Measurements from ENCODE around the gene SH3PXD2B. TPM values are rescaled to one million over a fixed set of nuclear protein-coding genes. Genes with fewer than 3 reads are reported as not detected.

SH3PXD2B gene
- polyA plus RNA-seq, 1 donor = 11.0 TPM

DNA sequence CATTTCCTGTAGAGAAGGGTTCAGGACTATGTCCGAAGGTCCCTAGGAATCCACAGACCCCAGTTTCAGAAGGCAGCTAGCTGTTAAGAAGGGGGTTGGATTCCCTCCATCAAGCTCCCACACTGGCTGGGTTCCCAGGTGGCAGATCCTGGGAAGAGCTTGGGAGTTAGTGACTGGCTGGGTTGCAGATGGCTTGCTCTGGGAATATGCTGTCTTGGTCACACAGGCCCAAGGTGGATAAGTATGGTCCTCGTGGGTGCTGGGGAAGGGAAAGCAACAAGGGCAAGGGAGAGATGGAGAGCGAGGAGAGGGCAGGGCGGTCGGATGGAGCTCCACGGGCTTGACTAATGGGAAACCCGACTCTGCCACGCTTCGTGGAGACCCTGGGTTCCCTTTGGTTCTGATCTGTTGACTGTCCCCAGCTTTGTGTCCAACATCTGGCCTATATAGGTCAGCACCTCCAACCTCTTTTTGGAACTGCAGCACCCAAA, 17.4 kb downstream of the SH3PXD2B start:
- no peak overlapping the region for H3K27ac ChIP-seq (ENCODE audit: low read length)
- DNase-seq = no peak
- peaks cover 8% of the 10 kb centered on the region for H3K36me3 ChIP-seq (ENCODE audit: control insufficient read depth, insufficient read depth, low read length)
- 100% methylated on average over 1 of the region's 9 CpGs for WGBS (ENCODE audit: insufficient coverage, low lambda C conversion rate)
- peaks cover 15% of the 10 kb centered on the region for H3K4me1 ChIP-seq (ENCODE audit: control insufficient read depth, insufficient read depth, low read length)
- H3K9me3 ChIP-seq (ENCODE audit: control insufficient read depth, low read depth, low read length) = peaks cover 2% of the 10 kb centered on the region
- no peaks in the 10 kb centered on the region for H3K27me3 ChIP-seq (ENCODE audit: control insufficient read depth, insufficient read depth, low read length)
- no peak overlapping the region for H3K4me3 ChIP-seq (ENCODE audit: low read length)

DNA sequence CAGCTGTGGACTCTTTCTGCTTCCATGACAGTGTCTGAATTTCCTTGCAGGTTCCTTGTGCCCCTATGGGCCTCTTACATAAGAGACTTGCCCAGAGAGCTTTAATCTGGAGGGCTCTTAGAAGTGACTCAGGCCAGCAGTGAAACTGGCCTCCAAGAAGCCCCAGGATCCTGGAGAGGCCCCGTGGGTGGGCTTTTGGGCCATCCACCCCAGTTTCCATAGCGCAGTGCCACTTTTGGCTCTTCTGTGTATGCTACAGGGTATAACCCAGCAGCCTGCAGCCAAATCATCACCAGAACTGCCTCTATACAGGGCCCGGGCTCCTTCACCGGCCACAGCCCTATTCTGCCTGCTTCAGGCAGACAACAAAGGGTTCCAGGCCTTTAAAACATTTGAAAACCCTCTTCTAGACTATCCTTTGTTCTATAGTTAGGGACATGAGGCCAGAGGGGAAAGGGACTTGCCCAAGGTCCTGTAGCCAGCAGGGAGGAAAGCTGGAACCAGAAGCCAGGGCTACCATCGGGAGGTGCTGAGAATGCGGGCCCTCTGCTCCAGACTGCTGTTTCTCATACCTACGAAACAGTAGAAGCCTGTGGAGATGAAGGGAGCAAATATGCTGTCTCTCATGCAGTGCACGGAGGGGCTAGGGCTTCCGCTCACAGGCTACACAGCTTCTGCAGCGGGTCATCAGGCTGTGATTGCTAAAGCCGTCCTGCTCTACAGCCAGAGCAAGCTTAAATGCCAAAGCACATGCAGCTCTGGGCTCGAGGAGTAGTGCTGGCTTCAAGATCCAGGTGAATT, 18.0 kb downstream of the SH3PXD2B start:
- H3K27ac ChIP-seq (ENCODE audit: low read length) = no peak overlapping the region

DNA sequence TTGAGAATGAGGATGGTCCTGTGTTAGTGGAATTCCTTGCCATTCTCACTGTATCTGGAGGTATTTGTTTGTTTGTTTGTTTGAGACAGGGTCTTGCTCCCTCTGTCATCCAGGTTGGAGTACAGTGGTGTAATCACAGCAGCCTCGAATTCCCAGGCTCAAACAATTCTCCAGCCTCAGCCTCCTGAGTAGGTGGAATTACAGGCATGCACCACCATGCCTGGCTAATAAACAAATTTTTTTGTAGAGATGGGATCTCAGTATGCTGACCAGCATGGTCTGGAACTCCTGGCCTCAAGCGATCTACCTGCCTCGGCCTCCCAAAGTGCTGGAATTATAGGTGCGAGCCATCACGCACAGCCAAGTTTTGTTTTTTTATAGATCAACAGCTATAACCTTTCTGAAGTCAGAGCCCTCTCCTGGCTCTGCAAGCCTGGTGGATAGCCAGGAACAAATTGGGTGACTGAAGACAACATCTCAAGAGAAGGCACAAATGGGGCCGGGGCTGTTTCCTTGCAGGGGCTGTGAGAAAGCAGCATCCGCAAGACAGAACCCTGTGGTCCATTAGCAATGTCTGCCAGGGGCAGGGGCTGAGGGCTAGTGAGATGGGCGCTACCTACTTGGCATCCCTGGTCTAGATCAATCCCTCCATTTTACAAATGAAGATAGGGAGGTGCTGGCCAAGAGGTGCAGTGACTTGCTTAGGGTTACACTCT, 18.8 kb downstream of the SH3PXD2B start:
- H3K9me3 ChIP-seq (ENCODE audit: control insufficient read depth, low read depth, low read length) = peaks cover 2% of the 10 kb centered on the region
- peaks cover 8% of the 10 kb centered on the region for H3K36me3 ChIP-seq (ENCODE audit: control insufficient read depth, insufficient read depth, low read length)
- WGBS (ENCODE audit: insufficient coverage, low lambda C conversion rate) = no CpG with 5 or more reads among the region's 8 CpGs
- H3K4me1 ChIP-seq (ENCODE audit: control insufficient read depth, insufficient read depth, low read length) = peaks cover 15% of the 10 kb centered on the region
- no peak for DNase-seq
- H3K27ac ChIP-seq (ENCODE audit: low read length) = no peak overlapping the region
- H3K4me3 ChIP-seq (ENCODE audit: low read length) = no peak overlapping the region
- no peaks in the 10 kb centered on the region for H3K27me3 ChIP-seq (ENCODE audit: control insufficient read depth, insufficient read depth, low read length)

More for the DNA sequence above, 18.0 kb downstream of the SH3PXD2B start:
- H3K36me3 ChIP-seq (ENCODE audit: control insufficient read depth, insufficient read depth, low read length) = peaks cover 8% of the 10 kb centered on the region
- no CpG with 5 or more reads among the region's 12 CpGs for WGBS (ENCODE audit: insufficient coverage, low lambda C conversion rate)
- H3K4me3 ChIP-seq (ENCODE audit: low read length) = no peak overlapping the region
- H3K4me1 ChIP-seq (ENCODE audit: control insufficient read depth, insufficient read depth, low read length) = peaks cover 15% of the 10 kb centered on the region
- DNase-seq = no peak
- H3K9me3 ChIP-seq (ENCODE audit: control insufficient read depth, low read depth, low read length) = peaks cover 2% of the 10 kb centered on the region
- no peaks in the 10 kb centered on the region for H3K27me3 ChIP-seq (ENCODE audit: control insufficient read depth, insufficient read depth, low read length)

DNA sequence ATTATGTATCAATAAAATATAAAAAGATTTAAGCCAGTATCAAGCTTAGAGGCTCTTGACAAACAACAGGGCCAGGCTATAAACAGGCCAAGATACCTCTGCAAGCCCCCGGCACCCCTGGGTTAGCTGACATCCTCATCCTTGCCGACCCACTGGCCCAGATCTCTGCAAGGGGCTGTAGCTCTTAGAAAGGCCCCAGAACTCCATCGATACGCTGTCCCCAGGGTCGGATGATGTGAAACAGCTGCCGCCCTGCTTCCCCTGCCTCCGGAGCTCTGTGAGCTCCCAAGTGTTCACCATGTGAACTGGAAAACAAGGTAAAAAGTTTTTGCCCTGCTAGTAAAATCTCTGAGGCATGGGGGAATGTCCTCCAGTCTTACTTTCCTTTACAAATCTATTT, 20.1 kb downstream of the SH3PXD2B start:
- H3K4me1 ChIP-seq (ENCODE audit: control insufficient read depth, insufficient read depth, low read length) = peaks cover 15% of the 10 kb centered on the region
- DNase-seq = no peak
- peaks cover 8% of the 10 kb centered on the region for H3K36me3 ChIP-seq (ENCODE audit: control insufficient read depth, insufficient read depth, low read length)
- no peak overlapping the region for H3K27ac ChIP-seq (ENCODE audit: low read length)
- no peaks in the 10 kb centered on the region for H3K27me3 ChIP-seq (ENCODE audit: control insufficient read depth, insufficient read depth, low read length)
- no peak overlapping the region for H3K4me3 ChIP-seq (ENCODE audit: low read length)
- 80% methylated on average over 1 of the region's 7 CpGs for WGBS (ENCODE audit: insufficient coverage, low lambda C conversion rate)
- no peaks in the 10 kb centered on the region for H3K9me3 ChIP-seq (ENCODE audit: control insufficient read depth, low read depth, low read length)

DNA sequence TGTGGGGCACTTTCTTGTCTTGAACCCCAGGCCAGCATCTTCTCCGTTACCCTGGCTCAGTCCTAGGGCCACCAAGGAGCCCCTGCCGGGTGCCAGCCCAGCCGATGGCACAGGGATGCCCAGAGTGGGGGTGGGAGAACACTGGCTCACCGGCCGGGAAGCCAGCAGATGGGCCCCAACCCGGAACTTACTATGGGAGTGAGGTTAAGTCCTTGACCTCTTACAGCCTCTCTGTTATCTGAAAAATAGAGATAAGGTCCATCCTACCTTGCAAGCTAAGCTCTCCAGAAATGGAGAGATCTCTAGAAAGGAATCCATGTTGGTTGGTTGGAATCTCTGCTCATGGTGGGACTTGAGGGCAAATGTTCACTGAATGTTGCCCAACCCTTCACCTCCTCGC, 20.8 kb downstream of the SH3PXD2B start:
- Histone ChIP-seq H3K36me3 (ENCODE audit: control insufficient read depth, insufficient read depth, low read length) (peaks cover 8% of the 10 kb centered on the region), H3K4me1 (ENCODE audit: control insufficient read depth, insufficient read depth, low read length) (peaks cover 15% of the 10 kb centered on the region), H3K9me3 (ENCODE audit: control insufficient read depth, low read depth, low read length) (no peaks in the 10 kb centered on the region), H3K27me3 (ENCODE audit: control insufficient read depth, insufficient read depth, low read length) (no peaks in the 10 kb centered on the region), H3K4me3 (ENCODE audit: low read length) (no peak overlapping the region), H3K27ac (ENCODE audit: low read length) (peak overlapping the region; percentile 61)
- no peak for DNase-seq
- WGBS (ENCODE audit: insufficient coverage, low lambda C conversion rate) = no CpG with 5 or more reads among the region's 7 CpGs

DNA sequence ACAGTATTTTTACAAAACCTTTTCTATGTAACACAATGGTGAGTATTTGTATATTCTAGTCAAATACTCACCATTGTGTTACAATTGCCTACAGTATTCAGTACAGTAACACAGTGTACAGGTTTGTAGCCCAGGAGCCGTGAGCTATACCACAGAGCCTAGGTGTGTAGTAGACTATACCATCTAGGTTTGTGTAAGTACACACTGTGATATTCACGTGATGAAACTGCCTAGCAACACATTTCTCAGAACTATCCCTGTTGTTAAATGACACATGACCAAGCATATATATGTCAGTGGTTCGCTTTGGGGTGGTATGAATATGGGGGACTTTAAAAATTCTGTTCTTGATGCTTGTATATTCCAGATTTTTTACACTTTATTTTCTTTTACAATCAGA, 21.3 kb downstream of the SH3PXD2B start:
- Histone ChIP-seq H3K4me1 (ENCODE audit: control insufficient read depth, insufficient read depth, low read length) (peaks cover 15% of the 10 kb centered on the region), H3K27ac (ENCODE audit: low read length) (peak overlapping the region; percentile 61), H3K27me3 (ENCODE audit: control insufficient read depth, insufficient read depth, low read length) (no peaks in the 10 kb centered on the region), H3K9me3 (ENCODE audit: control insufficient read depth, low read depth, low read length) (no peaks in the 10 kb centered on the region), H3K4me3 (ENCODE audit: low read length) (no peak overlapping the region), H3K36me3 (ENCODE audit: control insufficient read depth, insufficient read depth, low read length) (peaks cover 8% of the 10 kb centered on the region)
- DNase-seq = no peak
- no CpG with 5 or more reads among the region's 3 CpGs for WGBS (ENCODE audit: insufficient coverage, low lambda C conversion rate)

DNA sequence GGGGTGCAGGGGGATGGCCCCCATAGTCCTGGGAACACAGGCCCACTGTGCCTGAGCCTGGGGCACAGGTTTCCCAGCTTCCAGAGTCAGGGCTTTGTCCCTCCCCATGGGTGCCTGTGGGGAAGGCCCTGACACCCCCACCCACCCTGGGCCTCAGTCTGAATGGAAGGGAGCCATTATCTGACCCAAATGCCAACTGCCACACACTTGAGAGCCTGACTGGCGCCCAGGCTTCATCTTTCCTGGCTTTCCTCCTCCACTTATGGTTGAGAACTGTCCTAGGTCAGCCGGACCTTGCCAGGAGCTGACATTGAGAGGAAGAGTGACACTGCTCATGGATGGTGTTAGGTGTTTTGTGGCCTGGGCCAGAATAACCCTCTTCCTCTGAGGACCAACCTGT, 24.0 kb downstream of the SH3PXD2B start:
- WGBS (ENCODE audit: insufficient coverage, low lambda C conversion rate) = no CpG with 5 or more reads among the region's 2 CpGs
- H3K27me3 ChIP-seq (ENCODE audit: control insufficient read depth, insufficient read depth, low read length) = no peaks in the 10 kb centered on the region
- peaks cover 14% of the 10 kb centered on the region for H3K4me1 ChIP-seq (ENCODE audit: control insufficient read depth, insufficient read depth, low read length)
- no peak for DNase-seq
- peaks cover 2% of the 10 kb centered on the region for H3K36me3 ChIP-seq (ENCODE audit: control insufficient read depth, insufficient read depth, low read length)
- no peak overlapping the region for H3K4me3 ChIP-seq (ENCODE audit: low read length)
- H3K9me3 ChIP-seq (ENCODE audit: control insufficient read depth, low read depth, low read length) = no peaks in the 10 kb centered on the region
- no peak overlapping the region for H3K27ac ChIP-seq (ENCODE audit: low read length)

DNA sequence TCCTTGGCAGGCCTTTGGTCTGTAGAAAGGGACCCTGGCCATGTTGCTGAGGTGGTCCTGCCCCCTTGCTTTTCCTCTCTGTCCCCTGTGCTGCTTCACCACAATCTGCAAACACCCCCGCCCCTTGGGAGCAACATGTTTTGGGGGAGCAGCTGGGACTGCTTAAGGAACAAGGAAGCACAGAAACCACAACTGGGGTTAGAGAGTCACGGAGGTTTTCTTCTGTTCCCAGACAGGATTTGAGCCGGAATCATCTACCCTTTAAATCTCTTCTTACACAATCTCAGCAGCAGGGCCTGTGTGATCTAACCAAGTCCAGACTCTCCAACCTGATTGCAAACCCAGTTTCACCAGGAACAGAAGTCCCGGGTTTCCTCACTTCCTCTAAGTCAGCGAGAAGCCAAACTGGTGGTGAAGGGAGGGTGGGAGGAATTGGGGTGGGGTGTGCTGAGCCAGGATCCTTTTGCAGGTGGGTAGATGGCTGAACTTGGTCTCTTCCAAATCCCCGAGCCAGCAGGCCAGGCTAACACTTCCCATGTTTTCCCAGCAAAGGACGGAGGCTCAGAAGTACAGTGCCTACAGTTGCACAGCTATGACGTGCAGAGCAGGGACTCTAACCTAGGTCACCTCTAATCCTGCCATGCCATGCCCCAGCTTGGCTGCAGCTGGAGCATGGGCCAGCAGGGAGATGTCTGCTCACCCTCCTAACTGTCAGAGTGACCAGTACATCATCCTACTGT, 25.0 kb downstream of the SH3PXD2B start:
- no peak for DNase-seq
- Histone ChIP-seq H3K27ac (ENCODE audit: low read length) (no peak overlapping the region), H3K9me3 (ENCODE audit: control insufficient read depth, low read depth, low read length) (no peaks in the 10 kb centered on the region), H3K4me1 (ENCODE audit: control insufficient read depth, insufficient read depth, low read length) (peaks cover 16% of the 10 kb centered on the region), H3K4me3 (ENCODE audit: low read length) (no peak overlapping the region), H3K27me3 (ENCODE audit: control insufficient read depth, insufficient read depth, low read length) (no peaks in the 10 kb centered on the region), H3K36me3 (ENCODE audit: control insufficient read depth, insufficient read depth, low read length) (peaks cover 2% of the 10 kb centered on the region)
- no CpG with 5 or more reads among the region's 8 CpGs for WGBS (ENCODE audit: insufficient coverage, low lambda C conversion rate)

DNA sequence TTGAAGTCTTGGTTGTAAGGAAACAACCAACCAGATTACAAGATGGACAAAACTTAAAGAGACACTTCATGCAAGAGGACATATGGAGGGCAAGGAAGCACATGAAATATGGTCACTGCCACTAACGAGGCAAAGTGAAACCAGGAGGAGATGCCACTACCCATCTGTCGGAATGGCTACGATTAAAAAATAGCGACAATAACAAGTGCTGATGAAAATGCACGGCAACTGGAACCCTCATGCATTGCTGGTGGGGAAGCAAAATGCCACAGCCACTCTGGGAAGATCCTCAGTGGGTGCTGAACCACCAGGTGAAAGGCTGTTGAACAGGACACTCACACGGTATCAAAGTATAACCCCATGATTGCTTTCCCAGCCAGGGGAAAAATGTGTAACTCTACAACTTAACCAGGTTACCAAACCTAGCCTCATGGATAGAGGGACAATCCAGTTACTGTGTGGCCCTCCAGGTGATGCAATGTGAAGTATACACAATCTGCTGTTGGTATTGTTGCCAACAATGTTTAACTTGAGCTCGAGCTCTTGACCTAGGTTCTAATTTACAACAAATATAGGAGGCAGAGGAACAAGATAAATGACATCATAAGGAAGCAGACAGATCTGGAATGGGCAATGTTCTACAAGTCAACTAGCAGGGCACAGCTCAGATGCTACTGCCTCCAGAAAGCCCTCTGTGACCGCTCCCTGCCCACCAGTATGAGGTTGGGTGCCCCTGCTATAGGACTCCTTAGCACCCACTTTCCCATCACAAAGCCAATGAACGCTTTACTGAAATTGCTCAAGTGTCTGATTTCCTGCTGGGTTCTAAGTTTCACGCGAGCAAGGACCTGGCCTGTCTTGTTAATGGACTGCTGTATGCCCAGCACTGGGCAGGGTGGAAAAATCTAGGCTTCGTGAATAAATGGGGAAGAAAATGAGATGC, 25.8 kb downstream of the SH3PXD2B start:
- Histone ChIP-seq H3K27me3 (ENCODE audit: control insufficient read depth, insufficient read depth, low read length) (no peaks in the 10 kb centered on the region), H3K9me3 (ENCODE audit: control insufficient read depth, low read depth, low read length) (no peaks in the 10 kb centered on the region), H3K36me3 (ENCODE audit: control insufficient read depth, insufficient read depth, low read length) (peaks cover 4% of the 10 kb centered on the region), H3K27ac (ENCODE audit: low read length) (no peak overlapping the region), H3K4me1 (ENCODE audit: control insufficient read depth, insufficient read depth, low read length) (peaks cover 7% of the 10 kb centered on the region), H3K4me3 (ENCODE audit: low read length) (no peak overlapping the region)
- DNase-seq = no peak
- 100% methylated on average over 4 of the region's 12 CpGs for WGBS (ENCODE audit: insufficient coverage, low lambda C conversion rate)

Data from large intestine (tissue), 3 donors.